Uterus (tissue), 2 donors: ENCODE data around the gene SKI.

Experiments used
- POLR2A ChIP-seq, 2 donors: fragments of 450-650 bp; IDR thresholded peaks; one replicate each; pipeline ENCODE4 v1.6.1; 2016; ENCODE audit warnings: antibody characterized with exemption in 2 of 2, mild to moderate bottlenecking in 1 of 2, moderate library complexity in 1 of 2
- TF ChIP-seq, protein P1 (sequence below), 4 experiments: fragments of 200-600 bp in 2 of 4; fragments of 450-650 bp in 2 of 4; sonication (generic) in 2 of 4; IDR thresholded peaks; one replicate each; pipeline ENCODE4 v1.5.1; 2016 to 2019; ENCODE audit warnings: antibody characterized with exemption in 4 of 4, mild to moderate bottlenecking in 2 of 4, moderate library complexity in 1 of 4

DNA sequence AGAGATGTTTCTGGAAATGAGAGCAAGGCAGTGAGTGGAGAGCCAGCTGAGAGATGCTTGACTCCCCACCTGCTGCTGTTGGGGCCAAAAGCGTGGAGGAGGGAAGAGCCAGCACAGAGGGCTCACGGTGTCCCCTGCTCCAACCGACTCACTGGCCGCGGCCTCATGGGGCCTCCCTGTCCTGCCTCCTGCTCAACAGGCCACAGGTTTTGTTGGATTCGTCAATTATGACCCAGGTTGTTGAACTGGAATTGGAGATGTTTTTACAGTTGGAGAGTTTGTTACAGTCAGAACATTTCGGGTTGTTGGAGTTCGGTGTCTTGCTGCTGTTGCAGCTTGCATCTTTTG is 21.4 kb downstream of the SKI start:
- TF ChIP-seq POLR2A (IDR thresholded peaks at IDR 0.05) = no peak
- TF ChIP-seq, protein P1, sequence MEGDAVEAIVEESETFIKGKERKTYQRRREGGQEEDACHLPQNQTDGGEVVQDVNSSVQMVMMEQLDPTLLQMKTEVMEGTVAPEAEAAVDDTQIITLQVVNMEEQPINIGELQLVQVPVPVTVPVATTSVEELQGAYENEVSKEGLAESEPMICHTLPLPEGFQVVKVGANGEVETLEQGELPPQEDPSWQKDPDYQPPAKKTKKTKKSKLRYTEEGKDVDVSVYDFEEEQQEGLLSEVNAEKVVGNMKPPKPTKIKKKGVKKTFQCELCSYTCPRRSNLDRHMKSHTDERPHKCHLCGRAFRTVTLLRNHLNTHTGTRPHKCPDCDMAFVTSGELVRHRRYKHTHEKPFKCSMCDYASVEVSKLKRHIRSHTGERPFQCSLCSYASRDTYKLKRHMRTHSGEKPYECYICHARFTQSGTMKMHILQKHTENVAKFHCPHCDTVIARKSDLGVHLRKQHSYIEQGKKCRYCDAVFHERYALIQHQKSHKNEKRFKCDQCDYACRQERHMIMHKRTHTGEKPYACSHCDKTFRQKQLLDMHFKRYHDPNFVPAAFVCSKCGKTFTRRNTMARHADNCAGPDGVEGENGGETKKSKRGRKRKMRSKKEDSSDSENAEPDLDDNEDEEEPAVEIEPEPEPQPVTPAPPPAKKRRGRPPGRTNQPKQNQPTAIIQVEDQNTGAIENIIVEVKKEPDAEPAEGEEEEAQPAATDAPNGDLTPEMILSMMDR (IDR thresholded peaks at IDR 0.05) = no peak
